Astrocyte (in vitro differentiated cells and primary cell): ENCODE measurements around the gene RCAN2. TPM values are rescaled to one million over a fixed set of nuclear protein-coding genes. Genes with fewer than 3 reads are reported as not detected.

Experiments used
- DNase-seq: peaks from one replicate; pipeline ENCODE4 v3.0.0-alpha.2; 2010; ENCODE audit warnings: low read depth
- FAIRE-seq: peaks from 2 replicates; lab custom pipeline; 2011; peaks lifted over from hg19 to GRCh38; lab: Jason Lieb, UNC
- H2AFZ ChIP-seq: 2 replicates; pipeline ENCODE4 v1.6.0; 2012; ENCODE audit warnings: low read depth, low read length, inconsistent platforms
- H3K27ac ChIP-seq: 2 replicates; pipeline ENCODE4 v1.5.1; 2011; ENCODE audit warnings: low read depth, low read length, inconsistent platforms
- H3K27me3 ChIP-seq: 2 replicates; pipeline ENCODE4 v1.6.0; 2011; ENCODE audit warnings: low read length, inconsistent platforms; ENCODE audit not compliant: insufficient read depth
- H3K36me3 ChIP-seq: 2 replicates; pipeline ENCODE4 v1.5.1; 2011; ENCODE audit warnings: low read length, inconsistent platforms; ENCODE audit not compliant: insufficient read depth
- H3K4me1 ChIP-seq: 2 replicates; pipeline ENCODE4 v1.5.1; 2011; ENCODE audit warnings: low read length, inconsistent platforms; ENCODE audit not compliant: insufficient read depth
- H3K4me2 ChIP-seq: 2 replicates; pipeline ENCODE4 v1.6.0; 2012; ENCODE audit warnings: low read length, inconsistent platforms
- H3K4me3 ChIP-seq: 2 replicates; pipeline ENCODE4 v1.5.1; 2011; ENCODE audit warnings: low read depth, mild to moderate bottlenecking, low read length, inconsistent platforms; ENCODE audit not compliant: insufficient read depth
- H3K79me2 ChIP-seq: 2 replicates; pipeline ENCODE4 v1.6.0; 2012; ENCODE audit warnings: mild to moderate bottlenecking, low read length, inconsistent platforms; ENCODE audit not compliant: insufficient read depth
- H3K9ac ChIP-seq: 2 replicates; pipeline ENCODE4 v1.6.0; 2012; ENCODE audit warnings: mild to moderate bottlenecking, low read length, inconsistent platforms
- H3K9me3 ChIP-seq: 2 replicates; pipeline ENCODE4 v1.5.1; 2012; ENCODE audit warnings: low read depth, mild to moderate bottlenecking, low read length, inconsistent platforms; ENCODE audit not compliant: insufficient read depth
- H4K20me1 ChIP-seq: 2 replicates; pipeline ENCODE4 v1.6.0; 2012; ENCODE audit warnings: low read length, inconsistent platforms; ENCODE audit not compliant: insufficient read depth
- H3K27ac Mint-ChIP-seq: one replicate; pipeline ENCODE4 v1.8.0; 2021; ENCODE audit warnings: mild to moderate bottlenecking, mixed read lengths; ENCODE audit not compliant: unreplicated experiment
- H3K27me3 Mint-ChIP-seq: one replicate; pipeline ENCODE4 v1.8.0; 2021; ENCODE audit warnings: low read depth, mixed read lengths; ENCODE audit not compliant: unreplicated experiment
- H3K36me3 Mint-ChIP-seq: one replicate; pipeline ENCODE4 v1.8.0; 2021; ENCODE audit warnings: low read depth, mixed read lengths; ENCODE audit not compliant: unreplicated experiment
- H3K4me1 Mint-ChIP-seq: one replicate; pipeline ENCODE4 v1.8.0; 2021; ENCODE audit warnings: low read depth, mixed read lengths; ENCODE audit not compliant: unreplicated experiment
- H3K4me3 Mint-ChIP-seq: one replicate; pipeline ENCODE4 v1.8.0; 2021; ENCODE audit warnings: mild to moderate bottlenecking, moderate library complexity, mixed read lengths; ENCODE audit not compliant: unreplicated experiment
- H3K9me3 Mint-ChIP-seq: one replicate; pipeline ENCODE4 v1.8.0; 2021; ENCODE audit warnings: mild to moderate bottlenecking, mixed read lengths; ENCODE audit not compliant: unreplicated experiment
- CTCF ChIP-seq: IDR thresholded peaks from 2 replicates; pipeline ENCODE4 v1.5.1; 2011; ENCODE audit warnings: low read depth, mild to moderate bottlenecking, inconsistent platforms, low read length, moderate library complexity; ENCODE audit not compliant: insufficient read depth
- EZH2 ChIP-seq: IDR thresholded peaks from 2 replicates; pipeline ENCODE4 v1.6.1; 2012; ENCODE audit warnings: mild to moderate bottlenecking, low read length, inconsistent platforms; ENCODE audit not compliant: insufficient read depth
- total RNA-seq: library from RNA; stranded (reverse); gene quantifications from 2 replicates; pipeline ENCODE4 v1.2.1, GENCODE V29; 2021

The RCAN2 gene
- total RNA-seq, 1 donor from 2014 or later = 10.6 TPM

GRCh38 chr6:46472243-46472642, 19.0 kb downstream of the RCAN2 start:
- TF ChIP-seq EZH2 (no peak), CTCF (no peak)
- H3K36me3 ChIP-seq = no peaks in the 10 kb centered on the region
- no peaks in the 10 kb centered on the region for H3K9me3 ChIP-seq
- Mint-ChIP-seq H3K27me3 (no peaks in the 10 kb centered on the region), H3K4me1 (peaks cover 36% of the 10 kb centered on the region), H3K4me3 (no peak overlapping the region), H3K36me3 (no peaks in the 10 kb centered on the region), H3K27ac (no peak overlapping the region), H3K9me3 (peaks cover 4% of the 10 kb centered on the region)
- H3K4me2 ChIP-seq = no peak overlapping the region
- FAIRE-seq = no peak
- no peaks in the 10 kb centered on the region for H3K79me2 ChIP-seq
- H3K9ac ChIP-seq = no peak overlapping the region
- H3K27ac ChIP-seq = no peak overlapping the region
- no peaks in the 10 kb centered on the region for H3K4me1 ChIP-seq
- H3K4me3 ChIP-seq = no peak overlapping the region
- no peak for DNase-seq
- H4K20me1 ChIP-seq = no peaks in the 10 kb centered on the region
- no peak overlapping the region for H2AFZ ChIP-seq
- no peaks in the 10 kb centered on the region for H3K27me3 ChIP-seq

GRCh38 chr6:46469021-46469420, 22.2 kb downstream of the RCAN2 start:
- no peaks in the 10 kb centered on the region for H4K20me1 ChIP-seq

More at GRCh38 chr6:46469021-46469420, 22.2 kb downstream of the RCAN2 start:
- H3K4me3 ChIP-seq = no peak overlapping the region
- no peaks in the 10 kb centered on the region for H3K36me3 Mint-ChIP-seq
- H3K79me2 ChIP-seq = no peaks in the 10 kb centered on the region
- no peaks in the 10 kb centered on the region for H3K4me1 ChIP-seq
- H3K4me1 Mint-ChIP-seq = peaks cover 36% of the 10 kb centered on the region
- peaks cover 4% of the 10 kb centered on the region for H3K9me3 Mint-ChIP-seq
- H3K4me2 ChIP-seq = no peak overlapping the region
- no peaks in the 10 kb centered on the region for H3K27me3 ChIP-seq
- no peaks in the 10 kb centered on the region for H3K9me3 ChIP-seq
- no peak for DNase-seq
- no peaks in the 10 kb centered on the region for H3K36me3 ChIP-seq
- H3K27ac Mint-ChIP-seq = no peak overlapping the region
- H3K9ac ChIP-seq = no peak overlapping the region
- no peak for TF ChIP-seq CTCF
- H2AFZ ChIP-seq = no peak overlapping the region
- no peak overlapping the region for H3K4me3 Mint-ChIP-seq
- no peak for FAIRE-seq
- H3K27me3 Mint-ChIP-seq = no peaks in the 10 kb centered on the region
- H3K27ac ChIP-seq = no peak overlapping the region
